Measurements from ENCODE around the gene EXOC3L1.

EXOC3L1 gene

DNA sequence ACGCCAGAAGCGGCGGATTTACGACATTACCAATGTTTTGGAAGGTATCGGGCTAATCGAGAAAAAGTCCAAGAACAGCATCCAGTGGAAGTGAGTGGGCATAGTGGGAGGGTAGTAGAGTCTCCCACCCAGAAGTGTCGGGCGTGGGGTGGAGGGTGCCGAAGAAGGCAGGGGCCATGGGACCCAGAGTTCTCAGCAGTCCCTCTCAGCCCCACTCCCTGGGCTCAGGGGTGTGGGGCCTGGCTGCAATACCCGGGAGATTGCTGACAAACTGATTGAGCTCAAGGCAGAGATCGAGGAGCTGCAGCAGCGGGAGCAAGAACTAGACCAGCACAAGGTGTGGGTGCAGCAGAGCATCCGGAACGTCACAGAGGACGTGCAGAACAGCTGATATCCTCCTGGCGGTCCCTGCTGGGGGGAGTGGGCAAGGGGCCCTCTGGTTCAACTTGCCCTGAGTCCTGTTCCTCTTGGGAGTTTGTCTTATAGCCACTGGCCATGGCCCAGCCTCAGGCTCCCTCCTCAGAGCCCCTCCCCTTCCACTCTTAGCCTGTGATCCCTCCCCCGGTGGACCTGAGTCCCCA is 2.9 kb upstream of the EXOC3L1 start:
- TF ChIP-seq CTCF (IDR thresholded peaks at IDR 0.05; ENCODE audit: low read depth, low read length) (no peak), POLR2A (IDR thresholded peaks at IDR 0.05; ENCODE audit: extremely low read depth, insufficient read length) (no peak), MYC (IDR thresholded peaks at IDR 0.05; ENCODE audit: low read depth, low read length) (no peak)
- TF ChIP-seq, protein P1, sequence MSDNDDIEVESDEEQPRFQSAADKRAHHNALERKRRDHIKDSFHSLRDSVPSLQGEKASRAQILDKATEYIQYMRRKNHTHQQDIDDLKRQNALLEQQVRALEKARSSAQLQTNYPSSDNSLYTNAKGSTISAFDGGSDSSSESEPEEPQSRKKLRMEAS (IDR thresholded peaks at IDR 0.05; ENCODE audit: low read depth, low read length): no peak
- peak overlapping the region; percentile 100 for H3K4me3 ChIP-seq (ENCODE audit: low read depth, low read length)
- DNase-seq (ENCODE audit: low read depth): peak; percentile 26

GRCh38 chr16:67191995-67192681 is 2.2 kb upstream of the EXOC3L1 start, which contains the start of gene E2F4:
Gene E2F4, plus strand, starts transcription at chr16:67192155. Its CDS starts 73 bp downstream, at chr16:67192228.
- H3K4me3 ChIP-seq (ENCODE audit: low read depth, low read length): peak within 1 kb of the TSS; percentile 100
- TF ChIP-seq CTCF (IDR thresholded peaks at IDR 0.05; ENCODE audit: low read depth, low read length) (no peak), MYC (IDR thresholded peaks at IDR 0.05; ENCODE audit: low read depth, low read length) (peak; percentile 44; the same call in 1 of the 2 replicates), POLR2A (IDR thresholded peaks at IDR 0.05; ENCODE audit: extremely low read depth, insufficient read length) (peak; percentile 52)
- TF ChIP-seq, protein P1 (IDR thresholded peaks at IDR 0.05; ENCODE audit: low read depth, low read length): peak; percentile 48
- DNase-seq (ENCODE audit: low read depth): peak; percentile 97

- H3K4me3 ChIP-seq (ENCODE audit: low read depth, low read length): peak overlapping the region; percentile 49
- TF ChIP-seq, protein P1 (IDR thresholded peaks at IDR 0.05; ENCODE audit: low read depth, low read length): no peak
- TF ChIP-seq POLR2A (IDR thresholded peaks at IDR 0.05; ENCODE audit: extremely low read depth, insufficient read length) (no peak), MYC (IDR thresholded peaks at IDR 0.05; ENCODE audit: low read depth, low read length) (no peak)
- no peak for DNase-seq (ENCODE audit: low read depth)
Measured at GRCh38 chr16:67191411-67191994, 1.6 kb upstream of the EXOC3L1 start.

DNA sequence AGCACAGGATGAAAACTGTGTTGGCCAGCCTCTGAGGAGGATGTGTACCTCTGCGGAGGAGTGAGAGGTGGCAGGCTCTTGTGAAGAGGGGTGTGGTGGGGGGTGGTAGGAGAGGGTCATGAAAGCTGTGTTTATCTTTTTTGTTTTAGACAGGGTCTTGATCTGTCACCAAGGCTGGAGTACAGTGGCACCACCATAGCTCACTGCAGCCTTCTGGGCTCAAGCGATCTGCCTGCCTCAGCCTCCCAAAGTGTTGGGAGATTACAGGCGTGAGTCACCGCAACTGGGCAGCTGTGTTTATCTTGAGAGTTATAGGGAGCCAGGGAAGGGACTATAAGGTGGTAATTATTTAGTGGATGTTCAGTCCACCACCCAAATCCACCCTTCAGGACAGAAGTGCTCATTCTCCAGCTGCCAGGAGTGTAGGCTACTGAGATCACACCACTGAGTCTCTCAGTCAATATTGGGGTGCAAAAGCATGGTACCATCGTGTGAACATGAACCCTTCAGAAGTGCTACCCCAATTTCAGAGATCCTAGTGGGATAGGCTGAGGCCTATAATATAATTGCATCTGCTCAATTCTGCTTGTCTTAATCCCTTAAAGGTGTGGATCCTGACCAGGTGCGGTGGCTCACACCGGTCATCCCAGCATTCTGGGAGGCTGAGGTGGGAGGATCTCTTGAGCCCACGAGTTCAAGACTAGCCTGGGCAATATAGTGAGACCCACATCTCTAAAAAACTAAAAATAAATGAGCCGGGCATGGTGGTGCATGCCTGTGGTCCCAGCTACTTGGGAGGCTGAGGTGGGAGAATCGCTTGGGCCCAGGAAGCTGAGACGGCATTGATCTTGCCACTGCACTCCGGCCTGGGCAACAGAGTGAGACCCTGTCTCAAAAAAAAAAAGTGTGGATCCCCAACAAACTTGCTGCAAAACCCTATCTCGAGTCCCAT is 788 bp upstream of the EXOC3L1 start:
- TF ChIP-seq, protein P1 (IDR thresholded peaks at IDR 0.05; ENCODE audit: low read depth, low read length): no peak
- no peak for DNase-seq (ENCODE audit: low read depth)
- no peak overlapping the region for H3K4me3 ChIP-seq (ENCODE audit: low read depth, low read length)

GRCh38 chr16:67188798-67189197 is 1.1 kb downstream of the EXOC3L1 start:
- H3K4me3 ChIP-seq (ENCODE audit: low read depth, low read length): no peak overlapping the region
- TF ChIP-seq, protein P1 (IDR thresholded peaks at IDR 0.05; ENCODE audit: low read depth, low read length): no peak
- TF ChIP-seq MYC (IDR thresholded peaks at IDR 0.05; ENCODE audit: low read depth, low read length) (no peak), CTCF (IDR thresholded peaks at IDR 0.05; ENCODE audit: low read depth, low read length) (no peak), POLR2A (IDR thresholded peaks at IDR 0.05; ENCODE audit: extremely low read depth, insufficient read length) (no peak)
- no peak for DNase-seq (ENCODE audit: low read depth)

- no peak for TF ChIP-seq MYC (IDR thresholded peaks at IDR 0.05; ENCODE audit: low read depth, low read length)
- TF ChIP-seq, protein P1 (IDR thresholded peaks at IDR 0.05; ENCODE audit: low read depth, low read length): no peak
- no peak for TF ChIP-seq CTCF (IDR thresholded peaks at IDR 0.05; ENCODE audit: low read depth, low read length)
- TF ChIP-seq POLR2A (IDR thresholded peaks at IDR 0.05; ENCODE audit: extremely low read depth, insufficient read length): no peak
- no peak overlapping the region for H3K4me3 ChIP-seq (ENCODE audit: low read depth, low read length)
- DNase-seq (ENCODE audit: low read depth): no peak
Measured at GRCh38 chr16:67188323-67188722, 1.6 kb downstream of the EXOC3L1 start.

All from NB4 (cell line).